Liver (tissue), 9 donors: Measurements from ENCODE around the gene RFX7. TPM values are rescaled to one million over a fixed set of nuclear protein-coding genes. Genes with fewer than 3 reads are reported as not detected.

Experiments used
- DNase-seq: peaks from one replicate; pipeline ENCODE4 v3.0.0-alpha.2; 2017; ENCODE audit warnings: low spot score
- H3K27ac ChIP-seq, 2 donors: one replicate each; pipeline ENCODE4 v1.7.0; 2013; ENCODE audit warnings: inconsistent platforms in 2 of 2, low read length in 2 of 2, control low read depth in 1 of 2, low read depth in 1 of 2, mild to moderate bottlenecking in 1 of 2
- H3K27me3 ChIP-seq, 4 donors: one replicate each; pipeline versions ENCODE4 v1.6.1 to v1.7.0; 2013; ENCODE audit warnings: low read length in 3 of 4, inconsistent platforms in 1 of 4, mild to moderate bottlenecking in 1 of 4, moderate library complexity in 1 of 4; ENCODE audit not compliant: control insufficient read depth in 4 of 4, insufficient read depth in 4 of 4
- H3K36me3 ChIP-seq, 4 donors: one replicate each; pipeline versions ENCODE4 v1.6.1 to v1.7.0; 2013; ENCODE audit warnings: low read length in 3 of 4, mild to moderate bottlenecking in 3 of 4, low read depth in 1 of 4, moderate library complexity in 1 of 4; ENCODE audit not compliant: control insufficient read depth in 4 of 4, insufficient read depth in 3 of 4
- H3K4me1 ChIP-seq, 4 donors: one replicate each; pipeline versions ENCODE4 v1.6.1 to v1.7.0; 2013; ENCODE audit warnings: low read length in 3 of 4, mild to moderate bottlenecking in 3 of 4, moderate library complexity in 1 of 4; ENCODE audit not compliant: control insufficient read depth in 4 of 4, insufficient read depth in 4 of 4
- H3K4me3 ChIP-seq, 3 donors: one replicate each; pipeline versions ENCODE4 v1.6.1 to v1.7.0; 2013; ENCODE audit warnings: low read length in 3 of 3, control low read depth in 1 of 3, low read depth in 1 of 3, mild to moderate bottlenecking in 1 of 3
- H3K9ac ChIP-seq, 2 donors: one replicate each; pipeline ENCODE4 v1.7.0; 2013; ENCODE audit warnings: low read length in 2 of 2, mild to moderate bottlenecking in 2 of 2, moderate library complexity in 2 of 2, control low read depth in 1 of 2, low read depth in 1 of 2
- H3K9me3 ChIP-seq, 4 donors: one replicate each; pipeline versions ENCODE4 v1.6.1 to v1.7.0; 2013; ENCODE audit warnings: low read length in 3 of 4; ENCODE audit not compliant: control insufficient read depth in 4 of 4
- EGR1 ChIP-seq, 2 donors: IDR thresholded peaks; 2 replicates each; pipeline ENCODE4 v1.6.1; 2016 to 2018; ENCODE audit warnings: antibody characterized with exemption in 2 of 2, low read depth in 2 of 2
- FOXA2 ChIP-seq: IDR thresholded peaks from 2 replicates; pipeline ENCODE4 v1.6.1; 2016; ENCODE audit warnings: antibody characterized with exemption
- GABPA ChIP-seq, 2 donors: IDR thresholded peaks in 1 of 2; conservative IDR thresholded peaks in 1 of 2; 2 replicates each; pipeline ENCODE4 v1.6.1; 2016; ENCODE audit warnings: antibody characterized with exemption in 2 of 2, mild to moderate bottlenecking in 1 of 2, moderate library complexity in 1 of 2
- HNF4G ChIP-seq: IDR thresholded peaks from 2 replicates; pipeline ENCODE4 v1.6.1; 2016; ENCODE audit warnings: antibody characterized with exemption
- RAD21 ChIP-seq, 2 donors: IDR thresholded peaks; 2 replicates each; pipeline ENCODE4 v1.6.1; 2016; ENCODE audit warnings: antibody characterized with exemption in 2 of 2, mild to moderate bottlenecking in 2 of 2
- SP1 ChIP-seq: IDR thresholded peaks from 2 replicates; pipeline ENCODE4 v1.6.1; 2018; ENCODE audit warnings: antibody characterized with exemption, mild to moderate bottlenecking
- TAF1 ChIP-seq: conservative IDR thresholded peaks from 2 replicates; pipeline ENCODE4 v1.6.1; 2016; ENCODE audit warnings: antibody characterized with exemption, mild to moderate bottlenecking
- YY1 ChIP-seq: IDR thresholded peaks from 2 replicates; pipeline ENCODE4 v1.6.1; 2016; ENCODE audit warnings: antibody characterized with exemption, mild to moderate bottlenecking
- whole genome bisulfite sequencing: extraction: QIAGEN DNeasy Blood & Tissue Kit; methylation state at CpG from one replicate; pipeline ENCODE4 v1.1.7; 2013; 5-methylcytosine and 5-hydroxymethylcytosine counted together
- polyA plus RNA-seq, 2 donors: library from polyadenylated mRNA; stranded (reverse) in 1 of 2; unstranded in 1 of 2; fragments of 200-250 nt in 1 of 2; fragments of >200 nt in 1 of 2; fragmentation: Nextera tagmentation in 1 of 2; extraction: Ambion mirVana in 1 of 2; gene quantifications; one replicate each; pipeline versions ENCODE4 v1.2.1 to v1.2.3, GENCODE V29; 2013 to 2015
- total RNA-seq, 2 donors: library from RNA; depleted of rRNA; stranded (reverse); fragments of >200 nt; gene quantifications; one replicate each; pipeline ENCODE4 v1.2.3, GENCODE V29; 2014
- TF ChIP-seq, protein P1 (sequence below): IDR thresholded peaks from 2 replicates; pipeline ENCODE4 v1.6.1; 2016; ENCODE audit warnings: antibody characterized with exemption
- TF ChIP-seq, protein P2 (sequence below): IDR thresholded peaks from 2 replicates; pipeline ENCODE4 v1.6.1; 2016; ENCODE audit warnings: antibody characterized with exemption
- TF ChIP-seq, protein P3 (sequence below): IDR thresholded peaks from 2 replicates; pipeline ENCODE4 v1.6.1; 2016; ENCODE audit warnings: antibody characterized with exemption
- TF ChIP-seq, protein P4 (sequence below): fragments of 150-350 bp; IDR thresholded peaks from 2 replicates; pipeline ENCODE4 v1.5.1; 2017; ENCODE audit warnings: improper control_type of control experiment, low read depth, low read length; ENCODE audit not compliant: missing input control
- donor health status: healthy.
- donor health status: healthy.
- donor health status: healthy.
- donor health status: healthy.
- donor health status: healthy.

RFX7 gene
- total and polyA plus RNA-seq, 4 donors = 1.3 to 4.2 (median 1.9) TPM

DNA sequence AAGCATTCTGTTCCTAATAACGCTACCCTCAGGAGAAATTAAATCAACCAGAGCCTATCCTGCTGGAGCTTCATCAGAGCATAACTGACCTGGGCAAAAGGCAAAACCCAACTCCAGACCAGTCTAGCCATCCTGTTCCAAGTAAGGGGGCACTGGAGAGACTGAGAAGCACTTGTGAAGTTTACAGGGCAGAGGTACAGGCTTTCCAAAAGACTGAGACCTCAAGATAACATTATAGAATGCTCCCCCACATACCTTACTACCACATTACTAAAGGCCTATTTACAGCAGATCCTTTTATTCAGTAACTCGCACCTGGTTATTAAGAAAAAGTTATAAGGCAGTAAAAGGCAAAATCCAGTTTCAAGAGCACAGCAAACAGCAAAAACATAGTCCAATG is 35.5 kb downstream of the RFX7 start:
- 92% methylated on average over 2 of the region's 2 CpGs for WGBS
- Histone ChIP-seq H3K27ac (no peak overlapping the region), H3K9me3 (no peaks in the 10 kb centered on the region), H3K27me3 (no peaks in the 10 kb centered on the region), H3K4me3 (no peak overlapping the region), H3K4me1 (peaks cover 2 to 12% (median 3%) of the 10 kb centered on the region in 4 donors), H3K36me3 (peaks cover 0 to under 1% (median 0%) of the 10 kb centered on the region in 4 donors), H3K9ac (no peak overlapping the region)
- TF ChIP-seq YY1 = no peak
- DNase-seq = no peak

DNA sequence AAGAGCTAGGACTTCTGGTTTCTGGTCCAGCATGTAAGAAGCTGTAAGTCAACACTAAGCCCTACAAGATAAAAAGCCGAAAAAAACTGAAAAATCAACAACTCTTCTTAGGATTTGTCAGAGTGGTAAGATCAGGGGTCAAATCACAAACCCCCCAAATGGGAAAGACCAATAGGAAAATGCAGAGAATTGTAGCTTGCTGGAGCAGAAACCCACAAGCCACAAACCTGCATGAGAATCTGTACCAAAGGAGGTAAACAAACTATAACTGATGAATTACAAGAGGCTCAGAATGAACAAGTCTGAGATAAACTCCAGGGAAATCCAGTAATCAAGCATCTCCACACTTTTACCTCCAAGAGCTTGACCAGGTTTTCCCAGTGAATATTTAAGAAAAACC is 36.0 kb downstream of the RFX7 start:
- TF ChIP-seq RAD21 (IDR thresholded peaks at IDR 0.05) (no peak), TAF1 (no peak)
- TF ChIP-seq, protein P1, sequence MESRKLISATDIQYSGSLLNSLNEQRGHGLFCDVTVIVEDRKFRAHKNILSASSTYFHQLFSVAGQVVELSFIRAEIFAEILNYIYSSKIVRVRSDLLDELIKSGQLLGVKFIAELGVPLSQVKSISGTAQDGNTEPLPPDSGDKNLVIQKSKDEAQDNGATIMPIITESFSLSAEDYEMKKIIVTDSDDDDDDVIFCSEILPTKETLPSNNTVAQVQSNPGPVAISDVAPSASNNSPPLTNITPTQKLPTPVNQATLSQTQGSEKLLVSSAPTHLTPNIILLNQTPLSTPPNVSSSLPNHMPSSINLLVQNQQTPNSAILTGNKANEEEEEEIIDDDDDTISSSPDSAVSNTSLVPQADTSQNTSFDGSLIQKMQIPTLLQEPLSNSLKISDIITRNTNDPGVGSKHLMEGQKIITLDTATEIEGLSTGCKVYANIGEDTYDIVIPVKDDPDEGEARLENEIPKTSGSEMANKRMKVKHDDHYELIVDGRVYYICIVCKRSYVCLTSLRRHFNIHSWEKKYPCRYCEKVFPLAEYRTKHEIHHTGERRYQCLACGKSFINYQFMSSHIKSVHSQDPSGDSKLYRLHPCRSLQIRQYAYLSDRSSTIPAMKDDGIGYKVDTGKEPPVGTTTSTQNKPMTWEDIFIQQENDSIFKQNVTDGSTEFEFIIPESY = no peak
- TF ChIP-seq, protein P2, sequence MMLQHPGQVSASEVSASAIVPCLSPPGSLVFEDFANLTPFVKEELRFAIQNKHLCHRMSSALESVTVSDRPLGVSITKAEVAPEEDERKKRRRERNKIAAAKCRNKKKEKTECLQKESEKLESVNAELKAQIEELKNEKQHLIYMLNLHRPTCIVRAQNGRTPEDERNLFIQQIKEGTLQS = no peak
- WGBS = 71% methylated on average over 1 of the region's 1 CpG
- H3K4me1 ChIP-seq = peaks cover 2 to 12% (median 3%) of the 10 kb centered on the region in 4 donors
- H3K9ac ChIP-seq = no peak overlapping the region
- no peaks in the 10 kb centered on the region for H3K9me3 ChIP-seq
- DNase-seq = no peak
- no peaks in the 10 kb centered on the region for H3K27me3 ChIP-seq
- no peak overlapping the region for H3K27ac ChIP-seq
- H3K4me3 ChIP-seq = no peak overlapping the region
- no peaks in the 10 kb centered on the region for H3K36me3 ChIP-seq

DNA sequence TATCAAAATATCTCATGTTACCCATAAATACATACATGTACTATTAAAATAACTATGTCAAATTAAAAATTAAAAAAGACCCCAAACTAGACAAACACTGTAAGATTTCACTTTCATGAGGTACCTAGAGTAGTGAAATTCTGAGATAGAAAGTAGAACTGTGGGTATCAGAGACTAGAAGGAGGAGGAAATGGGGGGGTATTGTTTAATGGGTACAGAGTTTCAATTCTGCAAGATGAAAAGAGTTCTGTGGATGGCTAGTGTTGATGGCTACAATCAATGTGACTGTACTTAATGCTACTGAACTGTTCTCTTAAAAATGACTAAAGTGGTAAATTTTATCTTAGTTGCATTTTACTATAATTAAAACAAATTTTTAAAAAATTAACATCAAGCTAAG is 36.6 kb downstream of the RFX7 start:
- no peaks in the 10 kb centered on the region for H3K36me3 ChIP-seq
- H3K4me3 ChIP-seq = no peak overlapping the region
- no peak overlapping the region for H3K27ac ChIP-seq
- no peak overlapping the region for H3K9ac ChIP-seq
- peaks cover 2 to 12% (median 3%) of the 10 kb centered on the region in 4 donors for H3K4me1 ChIP-seq
- no peaks in the 10 kb centered on the region for H3K9me3 ChIP-seq
- no peak for DNase-seq
- TF ChIP-seq GABPA (IDR thresholded peaks at IDR 0.05 in 1 of 2, conservative IDR thresholded peaks at IDR 0.05 in 1 of 2) (no peak), SP1 (no peak), YY1 (no peak), FOXA2 (no peak), HNF4G (no peak), EGR1 (IDR thresholded peaks at IDR 0.05; ENCODE audit: low read depth in 2 of 2) (no peak)
- TF ChIP-seq, protein P3, sequence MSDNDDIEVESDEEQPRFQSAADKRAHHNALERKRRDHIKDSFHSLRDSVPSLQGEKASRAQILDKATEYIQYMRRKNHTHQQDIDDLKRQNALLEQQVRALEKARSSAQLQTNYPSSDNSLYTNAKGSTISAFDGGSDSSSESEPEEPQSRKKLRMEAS = no peak
- TF ChIP-seq, protein P4, sequence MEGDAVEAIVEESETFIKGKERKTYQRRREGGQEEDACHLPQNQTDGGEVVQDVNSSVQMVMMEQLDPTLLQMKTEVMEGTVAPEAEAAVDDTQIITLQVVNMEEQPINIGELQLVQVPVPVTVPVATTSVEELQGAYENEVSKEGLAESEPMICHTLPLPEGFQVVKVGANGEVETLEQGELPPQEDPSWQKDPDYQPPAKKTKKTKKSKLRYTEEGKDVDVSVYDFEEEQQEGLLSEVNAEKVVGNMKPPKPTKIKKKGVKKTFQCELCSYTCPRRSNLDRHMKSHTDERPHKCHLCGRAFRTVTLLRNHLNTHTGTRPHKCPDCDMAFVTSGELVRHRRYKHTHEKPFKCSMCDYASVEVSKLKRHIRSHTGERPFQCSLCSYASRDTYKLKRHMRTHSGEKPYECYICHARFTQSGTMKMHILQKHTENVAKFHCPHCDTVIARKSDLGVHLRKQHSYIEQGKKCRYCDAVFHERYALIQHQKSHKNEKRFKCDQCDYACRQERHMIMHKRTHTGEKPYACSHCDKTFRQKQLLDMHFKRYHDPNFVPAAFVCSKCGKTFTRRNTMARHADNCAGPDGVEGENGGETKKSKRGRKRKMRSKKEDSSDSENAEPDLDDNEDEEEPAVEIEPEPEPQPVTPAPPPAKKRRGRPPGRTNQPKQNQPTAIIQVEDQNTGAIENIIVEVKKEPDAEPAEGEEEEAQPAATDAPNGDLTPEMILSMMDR = no peak
- H3K27me3 ChIP-seq = no peaks in the 10 kb centered on the region
